ENCODE measurements around the gene ASB11.

ASB11 gene

GRCh38 chrX:15315509-15315908 lies at the start of gene ASB11:
Gene ASB11 (minus strand): TSS chrX:15315640. CDS start chrX:15315605, 35 bp downstream.
- no peak for DNase-seq (ENCODE audit: low read depth in 2 of 2)

DNA sequence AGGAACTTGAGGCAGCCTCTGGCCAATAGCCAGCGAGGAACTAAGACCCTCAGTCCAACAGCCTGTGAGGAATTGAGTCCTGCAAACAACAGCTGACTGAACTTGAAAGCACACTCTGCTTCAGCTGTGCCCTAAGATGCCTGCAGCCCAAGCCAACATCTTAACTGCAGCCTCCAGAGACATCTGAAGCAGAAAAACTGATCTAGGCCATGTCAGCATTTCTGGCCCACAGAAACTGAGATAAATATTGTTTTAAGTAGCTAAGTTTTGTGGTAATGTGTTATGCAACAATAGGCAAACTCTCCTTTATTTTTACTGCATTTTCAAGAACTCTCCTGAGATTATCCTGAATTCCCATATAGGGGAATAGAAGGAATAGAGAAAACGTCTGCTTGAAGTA lies 44.3 kb upstream of the ASB11 start:
- no peak for DNase-seq (ENCODE audit: low read depth in 2 of 2)

- DNase-seq (ENCODE audit: low read depth in 2 of 2): no peak
Measured at GRCh38 chrX:15358533-15358932, 43.1 kb upstream of the ASB11 start.

- DNase-seq (ENCODE audit: low read depth in 2 of 2): no peak
Measured at GRCh38 chrX:15356444-15356843, 41.0 kb upstream of the ASB11 start.

DNA sequence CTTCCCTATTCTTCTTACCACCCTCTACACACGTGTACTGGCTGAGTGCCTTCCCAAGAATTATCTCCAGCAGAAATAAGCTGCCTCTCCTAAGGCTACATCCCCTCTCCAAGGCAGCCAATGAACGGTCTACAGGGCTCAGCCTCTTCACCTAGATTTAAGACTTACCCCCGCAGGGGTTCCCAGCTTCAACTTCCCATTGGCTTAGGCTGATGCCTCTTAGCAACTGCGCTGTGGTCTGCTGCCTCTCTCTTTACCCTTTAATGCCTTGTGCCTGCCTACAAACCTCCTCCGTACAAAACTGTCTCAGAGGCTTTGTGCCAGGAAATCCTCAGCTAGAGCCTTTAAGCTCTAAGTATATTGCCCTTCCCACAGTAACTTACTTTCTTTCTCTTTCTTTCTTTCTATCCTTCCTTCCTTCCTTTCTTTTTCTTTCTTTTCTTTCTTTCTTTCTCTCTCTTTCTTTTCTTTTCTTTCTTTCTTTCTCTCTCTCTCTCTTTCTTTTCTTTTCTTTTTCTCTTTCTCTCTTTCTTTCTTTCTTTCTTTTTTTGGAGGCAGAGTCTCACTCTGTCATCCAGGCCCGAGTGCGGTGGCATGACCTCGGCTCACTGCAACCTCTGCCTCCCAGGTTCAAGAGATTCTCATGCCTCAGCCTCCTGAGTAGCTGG lies 35.0 kb upstream of the ASB11 start:
- DNase-seq (ENCODE audit: low read depth in 2 of 2): no peak

DNA sequence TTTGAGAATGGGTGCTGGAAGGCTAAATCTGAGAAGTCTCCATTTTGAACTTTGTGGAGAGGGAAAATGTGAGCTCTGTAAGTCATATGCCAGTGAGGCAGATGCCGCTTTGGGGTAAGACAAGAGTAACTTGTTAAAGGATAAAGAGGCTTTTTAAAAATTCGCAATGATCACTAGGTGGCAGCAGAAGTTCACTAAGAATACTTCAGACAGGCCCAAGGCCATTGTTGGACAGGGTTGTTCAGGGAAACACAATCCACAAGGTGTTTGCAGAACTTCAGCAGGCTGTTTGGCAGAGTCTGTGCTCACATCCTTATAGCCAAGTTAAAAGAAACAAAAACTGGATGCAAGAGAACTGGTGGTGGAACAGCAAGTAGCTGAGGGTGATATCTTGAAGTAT lies 33.6 kb upstream of the ASB11 start:
- no peak for DNase-seq (ENCODE audit: low read depth in 2 of 2)

DNA sequence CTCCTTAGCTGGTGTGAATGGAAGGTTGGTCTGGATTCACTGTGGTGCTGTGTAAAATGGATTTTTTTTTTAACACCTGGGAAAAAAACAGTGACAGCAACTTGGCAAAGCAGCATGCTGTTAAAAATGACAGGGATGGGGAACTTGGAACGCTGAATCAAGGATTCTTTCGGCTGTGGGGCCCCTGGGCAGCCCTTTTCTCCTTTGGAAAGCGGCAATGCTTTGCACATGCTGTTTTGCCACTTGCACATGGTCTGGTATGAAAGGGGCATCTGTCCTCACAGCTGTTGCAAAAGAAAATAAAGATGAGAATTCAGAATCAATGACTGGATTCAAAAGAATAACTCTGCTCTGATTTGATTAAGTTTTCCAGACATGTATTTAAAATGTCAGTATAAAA lies 30.5 kb upstream of the ASB11 start:
- DNase-seq (ENCODE audit: low read depth in 2 of 2): no peak

GRCh38 chrX:15344106-15344505 lies 28.7 kb upstream of the ASB11 start:
- DNase-seq (ENCODE audit: low read depth in 2 of 2): no peak

- DNase-seq (ENCODE audit: low read depth in 2 of 2): no peak
Measured at GRCh38 chrX:15343075-15343476, 27.6 kb upstream of the ASB11 start.

DNA sequence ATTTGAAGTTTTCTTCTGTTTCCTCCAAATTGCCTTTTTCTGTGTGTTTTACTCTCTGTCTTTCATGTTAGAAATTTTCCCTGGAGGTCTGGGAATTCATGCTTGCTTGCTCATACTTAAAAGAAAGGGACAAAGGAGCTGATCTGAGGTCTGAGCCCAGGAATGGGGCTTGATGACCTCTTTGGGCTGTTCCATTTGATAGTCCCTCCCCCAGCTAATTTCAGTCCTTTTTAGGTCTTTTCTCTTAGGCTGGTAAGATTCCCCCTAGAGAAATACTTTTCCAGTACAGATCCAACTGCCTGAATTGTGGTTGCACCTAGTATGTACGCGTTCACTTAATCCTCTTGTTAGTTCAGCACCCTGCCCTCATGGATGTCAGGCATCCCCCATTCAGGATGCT lies 25.4 kb upstream of the ASB11 start:
- no peak for DNase-seq (ENCODE audit: low read depth in 2 of 2)

GRCh38 chrX:15336023-15336413 lies 20.6 kb upstream of the ASB11 start:
- no peak for DNase-seq (ENCODE audit: low read depth in 2 of 2)

GRCh38 chrX:15335135-15336022 lies 19.9 kb upstream of the ASB11 start, which contains the start of gene PIGA:
Gene PIGA (minus strand): TSS chrX:15335523. CDS start chrX:15331930, 3,593 bp downstream.
- DNase-seq (ENCODE audit: low read depth in 2 of 2): peak; percentile 72 to 75

DNA sequence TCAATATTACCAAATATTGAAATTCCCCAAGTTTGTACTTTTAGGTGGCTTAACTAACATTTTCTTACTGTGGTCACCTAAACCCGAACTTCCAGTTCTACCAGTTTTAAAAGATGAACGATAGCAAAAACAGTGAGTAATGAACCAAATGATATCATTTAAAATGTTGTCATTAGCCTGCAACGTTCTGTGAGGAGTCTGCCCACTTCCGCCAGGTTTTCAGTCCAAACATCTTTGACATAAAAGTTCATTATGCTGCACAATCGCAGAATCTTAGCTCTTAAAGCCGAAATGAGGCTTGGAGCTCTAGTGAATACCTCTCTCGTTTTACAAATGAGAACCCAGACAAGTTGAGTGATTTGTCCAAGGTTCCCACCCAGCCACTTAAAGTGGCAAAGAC lies 19.1 kb upstream of the ASB11 start:
- DNase-seq (ENCODE audit: low read depth in 2 of 2): no peak

DNA sequence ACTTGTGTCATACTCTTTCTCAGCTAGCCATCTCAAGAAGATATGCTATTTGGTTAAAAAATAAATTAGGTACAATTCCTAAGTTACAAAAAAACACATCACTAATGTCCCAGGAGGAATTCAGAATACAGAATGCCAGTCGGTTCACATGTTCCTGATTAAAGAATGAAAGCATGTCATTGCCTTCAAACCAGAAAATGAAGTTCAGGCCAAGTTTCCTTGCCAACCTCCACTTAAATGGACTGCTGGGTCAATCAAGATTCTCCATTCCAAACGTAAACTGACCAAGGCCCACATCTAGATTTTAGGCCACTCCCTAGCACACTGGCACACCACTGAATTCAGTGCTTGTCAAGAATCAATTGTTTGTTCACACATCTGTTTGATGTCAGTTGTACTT lies 13.4 kb upstream of the ASB11 start:
- DNase-seq (ENCODE audit: low read depth in 2 of 2): no peak

DNA sequence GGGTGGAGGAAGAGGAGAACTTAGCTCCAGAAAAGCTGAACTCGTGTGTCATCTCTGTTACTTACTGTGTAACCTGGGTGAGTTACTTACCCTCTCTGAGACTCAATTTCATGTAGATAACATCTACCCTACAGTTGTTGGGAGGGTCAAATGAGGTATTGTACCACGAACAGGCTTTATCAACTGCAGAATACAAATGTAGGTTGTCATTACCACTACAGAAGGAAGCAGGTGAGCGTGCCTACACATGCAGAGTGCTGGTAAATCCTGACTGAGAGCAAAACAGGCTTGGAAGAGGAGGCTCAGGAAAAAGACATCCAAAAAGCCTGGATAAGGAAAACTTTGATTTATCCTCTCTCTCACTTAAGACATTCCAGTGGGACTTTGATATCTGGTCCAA lies 12.7 kb upstream of the ASB11 start:
- DNase-seq (ENCODE audit: low read depth in 2 of 2): no peak

DNA sequence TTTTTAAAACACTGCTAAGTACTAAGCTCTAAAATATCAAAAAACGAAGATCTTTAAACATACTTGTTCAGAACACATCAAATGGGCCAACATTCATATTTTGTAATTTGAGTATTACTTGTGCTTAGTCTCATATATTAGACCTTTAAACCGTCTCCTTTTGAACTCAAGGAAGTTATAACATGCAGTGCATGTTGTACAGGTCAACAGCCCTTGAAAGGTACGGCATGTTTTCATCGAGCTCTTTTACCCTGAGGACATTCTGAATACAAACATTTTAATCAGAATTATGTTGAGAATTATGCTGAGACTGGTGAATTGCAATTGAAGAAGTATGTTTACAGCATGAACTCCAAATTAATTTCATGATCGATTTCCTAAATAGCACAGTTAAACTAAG lies 7.0 kb upstream of the ASB11 start:
- DNase-seq (ENCODE audit: low read depth in 2 of 2): no peak

DNA sequence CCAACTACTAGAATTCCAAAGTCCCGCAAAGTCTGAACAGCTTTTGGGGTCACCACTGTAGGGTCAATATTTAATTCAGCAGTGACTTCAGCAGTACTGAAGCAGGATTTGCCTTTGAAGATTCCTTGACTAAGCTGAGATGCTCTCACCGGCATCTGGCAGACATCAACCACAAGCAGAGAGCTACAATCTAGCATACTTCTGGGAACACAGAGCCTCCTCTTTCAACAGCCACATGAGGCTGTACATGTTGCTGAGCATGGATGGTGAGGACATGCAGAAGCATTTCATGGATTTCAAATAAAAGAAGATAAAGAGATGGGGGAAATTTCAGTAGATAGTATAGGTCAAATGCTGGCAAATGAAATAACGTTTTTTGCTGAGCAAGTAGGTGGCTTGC lies 6.6 kb upstream of the ASB11 start:
- DNase-seq (ENCODE audit: low read depth in 2 of 2): no peak

DNA sequence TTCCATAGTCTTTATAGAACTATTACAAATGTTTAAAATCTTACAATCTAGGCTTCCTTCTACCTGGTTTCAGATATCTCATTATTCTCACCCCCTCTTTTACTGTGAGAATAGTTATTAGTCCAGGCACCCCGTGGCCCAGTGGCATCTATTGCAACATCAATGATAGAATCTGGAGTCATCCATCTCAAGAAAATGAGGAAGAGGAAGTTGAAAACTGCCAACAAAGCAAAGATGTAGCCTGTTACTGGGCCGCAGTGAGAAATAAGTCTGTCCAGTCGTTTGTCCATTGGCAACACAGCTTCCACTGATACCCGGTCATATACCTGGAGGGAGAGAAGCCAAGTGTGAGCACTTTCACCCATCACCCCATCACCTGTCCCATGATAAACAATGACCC lies 6.0 kb upstream of the ASB11 start:
- no peak for DNase-seq (ENCODE audit: low read depth in 2 of 2)

DNA sequence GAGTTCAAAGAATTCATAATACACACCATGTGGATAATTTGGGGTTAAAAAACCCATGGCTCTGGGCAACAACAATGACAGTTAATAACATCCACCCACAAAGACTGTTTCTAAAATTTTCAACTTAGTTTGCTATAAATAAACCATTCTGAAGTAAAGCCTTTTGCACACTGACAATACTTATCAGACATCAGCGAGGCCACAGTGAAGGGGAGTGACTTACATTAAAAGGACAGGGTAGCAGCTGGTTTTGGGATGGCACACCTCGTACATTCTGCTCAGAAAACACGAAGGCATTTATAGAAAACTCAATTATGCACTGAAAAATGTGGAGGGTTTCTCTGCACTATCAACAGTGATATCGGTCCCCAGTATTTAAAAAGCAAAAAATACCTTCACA lies 4.9 kb upstream of the ASB11 start:
- no peak for DNase-seq (ENCODE audit: low read depth in 2 of 2)

GRCh38 chrX:15319075-15319474 lies 3.6 kb upstream of the ASB11 start:
- no peak for DNase-seq (ENCODE audit: low read depth in 2 of 2)

DNA sequence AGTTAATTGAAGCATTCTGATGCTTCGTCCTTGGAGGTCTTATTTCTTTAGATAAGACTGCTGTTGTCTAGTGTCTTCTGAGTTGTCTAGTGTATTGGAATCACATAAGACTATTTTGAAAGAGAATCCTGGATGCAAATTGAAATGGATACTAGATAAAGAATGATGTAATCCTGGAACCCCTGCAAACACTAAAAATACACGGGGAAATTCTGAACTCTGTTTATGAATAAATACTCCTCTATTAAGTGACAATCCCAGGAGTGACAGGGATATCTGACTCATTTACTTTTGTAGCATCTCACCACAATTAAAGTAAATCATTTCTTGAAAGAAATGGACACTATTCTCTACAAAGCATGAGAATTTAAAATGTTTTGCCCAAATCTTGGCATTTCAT lies 968 bp downstream of the ASB11 start:
- no peak for DNase-seq (ENCODE audit: low read depth in 2 of 2)

DNA sequence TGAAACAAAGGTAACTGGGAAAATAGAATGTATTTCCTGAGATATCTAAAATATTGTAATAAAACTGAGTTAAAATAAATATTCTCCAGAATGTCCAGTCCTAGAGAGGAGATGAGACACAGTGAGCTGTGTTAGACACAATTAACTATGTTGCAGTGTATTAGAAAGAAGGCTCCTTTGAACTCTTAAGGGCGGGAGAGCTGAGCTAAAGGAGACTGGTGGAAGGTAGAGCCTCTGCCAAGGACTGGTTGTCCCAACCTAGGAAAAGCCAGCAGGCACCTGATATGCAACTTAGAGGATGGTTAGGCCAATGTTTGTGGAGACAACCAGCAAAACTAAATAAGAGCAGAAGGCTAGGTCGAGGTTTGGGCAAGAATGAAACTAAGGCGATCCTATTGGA lies 4.3 kb downstream of the ASB11 start:
- no peak for DNase-seq (ENCODE audit: low read depth in 2 of 2)

DNA sequence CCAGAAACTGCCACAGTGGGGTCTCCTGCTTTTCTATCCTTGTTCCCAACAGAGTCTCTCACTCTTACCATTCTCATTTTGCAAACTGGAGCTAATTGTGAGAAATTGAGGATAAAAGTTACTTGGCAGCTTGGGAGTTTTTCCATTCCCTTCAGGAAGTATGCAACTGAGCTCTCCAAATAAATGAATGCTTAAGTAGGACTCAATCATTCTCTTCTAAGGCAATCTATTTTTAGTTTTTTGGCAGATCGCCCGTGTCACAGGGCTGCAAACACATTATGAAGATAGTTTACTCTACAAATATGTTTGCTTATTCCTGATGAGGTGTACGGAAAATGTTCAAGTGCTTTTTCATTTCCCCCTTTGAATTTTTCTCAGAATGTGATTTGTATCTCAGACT lies 5.3 kb downstream of the ASB11 start:
- no peak for DNase-seq (ENCODE audit: low read depth in 2 of 2)

All from activated CD4-positive, alpha-beta T cell treated with anti-CD3 and anti-CD28 coated beads for 24 hours (primary cell).